Inflammatory macrophage treated with lipopolysaccharide for 4 hours (primary cell): ENCODE measurements around the gene TNRC18.
"Not testable (repeated sequence)": the region's sequence is repeated elsewhere in the genome, so short reads cannot be mapped to it uniquely, and the experiment has no call there.

Experiments used
- DNase-seq: peaks from one replicate; pipeline ENCODE4 v3.0.0-alpha.2; 2020

Gene TNRC18

GRCh38 chr7:5265320-5266190 is 158.1 kb downstream of the TNRC18 start:
- no peak for DNase-seq

- not testable (repeated sequence) for DNase-seq
Measured at GRCh38 chr7:5263066-5263465, 160.6 kb downstream of the TNRC18 start.

GRCh38 chr7:5260530-5261068 is 163.0 kb downstream of the TNRC18 start:
- not testable (repeated sequence) for DNase-seq
